ENCODE results near the gene DUXA. TPM values are rescaled to one million over a fixed set of nuclear protein-coding genes. Genes with fewer than 3 reads are reported as not detected.

DUXA gene
- polyA plus RNA-seq, 1 donor from 2014 or later = not detected

DNA sequence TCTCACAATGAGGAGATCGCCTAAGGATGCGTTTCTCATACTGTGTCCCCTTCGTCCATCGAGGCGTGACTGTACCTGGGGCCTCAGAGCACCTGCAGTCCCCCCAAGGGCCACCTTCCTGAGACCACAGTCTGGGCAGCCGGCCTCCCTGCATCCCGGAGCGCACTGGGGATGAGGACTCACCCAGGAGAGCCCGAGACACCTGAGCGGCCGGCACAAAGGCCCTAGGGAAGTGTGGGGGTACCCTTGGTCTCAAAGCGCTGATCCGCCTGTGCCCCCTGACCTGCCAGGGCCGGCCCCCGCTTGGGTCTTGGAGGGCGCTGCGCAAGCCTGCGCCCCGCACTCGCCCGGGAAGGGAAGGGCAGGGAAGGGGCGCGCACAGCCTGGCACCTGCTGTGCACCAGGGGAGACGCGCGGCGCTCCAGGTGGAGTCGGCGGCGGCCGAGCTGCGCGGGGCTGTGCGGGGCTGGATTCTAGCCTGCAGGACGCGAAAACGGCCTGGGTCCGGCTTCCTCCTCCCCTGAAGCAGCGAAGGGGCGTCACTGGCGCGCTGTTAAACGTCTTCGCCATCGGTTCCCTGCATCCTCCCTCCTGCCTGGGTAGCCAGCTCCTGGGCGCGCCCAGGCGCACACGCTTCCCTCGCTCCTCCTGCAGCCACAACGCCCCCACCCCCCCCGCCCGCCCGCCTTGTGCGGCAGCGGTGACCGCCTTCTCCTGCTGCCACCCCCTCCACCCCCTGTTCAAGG is 61.1 kb downstream of the DUXA start:
- Histone ChIP-seq H3K9me2 (ENCODE audit: insufficient read depth, low read length) (no peaks in the 10 kb centered on the region), H3K36me3 (ENCODE audit: insufficient read depth, low read length) (no peaks in the 10 kb centered on the region), H2AFZ (ENCODE audit: low read depth, low read length) (no peak overlapping the region), H3K27me3 (ENCODE audit: insufficient read depth, low read depth, low read length) (no peaks in the 10 kb centered on the region), H3K9me3 (ENCODE audit: low read length) (peaks cover 1% of the 10 kb centered on the region), H3K9ac (ENCODE audit: low read length) (no peak overlapping the region), H3K79me2 (replicated peaks; ENCODE audit: insufficient read depth, low read length) (no peaks in the 10 kb centered on the region), H3K4me3 (ENCODE audit: low read length) (no peak overlapping the region), H3K27ac (ENCODE audit: low read length) (no peak overlapping the region), H3K4me2 (ENCODE audit: low read length) (no peak overlapping the region), H4K20me1 (ENCODE audit: insufficient read depth) (no peaks in the 10 kb centered on the region), H3F3A (ENCODE audit: insufficient read depth, low read length, poor library complexity, severe bottlenecking) (no peaks in the 10 kb centered on the region)
- TF ChIP-seq, protein P1, sequence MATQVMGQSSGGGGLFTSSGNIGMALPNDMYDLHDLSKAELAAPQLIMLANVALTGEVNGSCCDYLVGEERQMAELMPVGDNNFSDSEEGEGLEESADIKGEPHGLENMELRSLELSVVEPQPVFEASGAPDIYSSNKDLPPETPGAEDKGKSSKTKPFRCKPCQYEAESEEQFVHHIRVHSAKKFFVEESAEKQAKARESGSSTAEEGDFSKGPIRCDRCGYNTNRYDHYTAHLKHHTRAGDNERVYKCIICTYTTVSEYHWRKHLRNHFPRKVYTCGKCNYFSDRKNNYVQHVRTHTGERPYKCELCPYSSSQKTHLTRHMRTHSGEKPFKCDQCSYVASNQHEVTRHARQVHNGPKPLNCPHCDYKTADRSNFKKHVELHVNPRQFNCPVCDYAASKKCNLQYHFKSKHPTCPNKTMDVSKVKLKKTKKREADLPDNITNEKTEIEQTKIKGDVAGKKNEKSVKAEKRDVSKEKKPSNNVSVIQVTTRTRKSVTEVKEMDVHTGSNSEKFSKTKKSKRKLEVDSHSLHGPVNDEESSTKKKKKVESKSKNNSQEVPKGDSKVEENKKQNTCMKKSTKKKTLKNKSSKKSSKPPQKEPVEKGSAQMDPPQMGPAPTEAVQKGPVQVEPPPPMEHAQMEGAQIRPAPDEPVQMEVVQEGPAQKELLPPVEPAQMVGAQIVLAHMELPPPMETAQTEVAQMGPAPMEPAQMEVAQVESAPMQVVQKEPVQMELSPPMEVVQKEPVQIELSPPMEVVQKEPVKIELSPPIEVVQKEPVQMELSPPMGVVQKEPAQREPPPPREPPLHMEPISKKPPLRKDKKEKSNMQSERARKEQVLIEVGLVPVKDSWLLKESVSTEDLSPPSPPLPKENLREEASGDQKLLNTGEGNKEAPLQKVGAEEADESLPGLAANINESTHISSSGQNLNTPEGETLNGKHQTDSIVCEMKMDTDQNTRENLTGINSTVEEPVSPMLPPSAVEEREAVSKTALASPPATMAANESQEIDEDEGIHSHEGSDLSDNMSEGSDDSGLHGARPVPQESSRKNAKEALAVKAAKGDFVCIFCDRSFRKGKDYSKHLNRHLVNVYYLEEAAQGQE (IDR thresholded peaks at IDR 0.05; ENCODE audit: borderline replicate concordance) = no peak
- TF ChIP-seq RAD21 (conservative IDR thresholded peaks at IDR 0.05) = no peak
- TF ChIP-seq, protein P2, sequence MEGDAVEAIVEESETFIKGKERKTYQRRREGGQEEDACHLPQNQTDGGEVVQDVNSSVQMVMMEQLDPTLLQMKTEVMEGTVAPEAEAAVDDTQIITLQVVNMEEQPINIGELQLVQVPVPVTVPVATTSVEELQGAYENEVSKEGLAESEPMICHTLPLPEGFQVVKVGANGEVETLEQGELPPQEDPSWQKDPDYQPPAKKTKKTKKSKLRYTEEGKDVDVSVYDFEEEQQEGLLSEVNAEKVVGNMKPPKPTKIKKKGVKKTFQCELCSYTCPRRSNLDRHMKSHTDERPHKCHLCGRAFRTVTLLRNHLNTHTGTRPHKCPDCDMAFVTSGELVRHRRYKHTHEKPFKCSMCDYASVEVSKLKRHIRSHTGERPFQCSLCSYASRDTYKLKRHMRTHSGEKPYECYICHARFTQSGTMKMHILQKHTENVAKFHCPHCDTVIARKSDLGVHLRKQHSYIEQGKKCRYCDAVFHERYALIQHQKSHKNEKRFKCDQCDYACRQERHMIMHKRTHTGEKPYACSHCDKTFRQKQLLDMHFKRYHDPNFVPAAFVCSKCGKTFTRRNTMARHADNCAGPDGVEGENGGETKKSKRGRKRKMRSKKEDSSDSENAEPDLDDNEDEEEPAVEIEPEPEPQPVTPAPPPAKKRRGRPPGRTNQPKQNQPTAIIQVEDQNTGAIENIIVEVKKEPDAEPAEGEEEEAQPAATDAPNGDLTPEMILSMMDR (IDR thresholded peaks at IDR 0.05; ENCODE audit: poor library complexity, severe bottlenecking) = no peak
- TF ChIP-seq MXI1 (conservative IDR thresholded peaks at IDR 0.05; ENCODE audit: poor library complexity, severe bottlenecking) = no peak
- no peak for TF ChIP-seq SMC3 (conservative IDR thresholded peaks at IDR 0.05; ENCODE audit: poor library complexity)
- TF ChIP-seq POLR2AphosphoS5 (IDR thresholded peaks at IDR 0.05) = no peak
- no peak for TF ChIP-seq TAF1 (IDR thresholded peaks at IDR 0.05; ENCODE audit: low read depth)
- TF ChIP-seq EP300 (conservative IDR thresholded peaks at IDR 0.05; ENCODE audit: poor library complexity, severe bottlenecking) = no peak
- no peak for TF ChIP-seq EZH2 (IDR thresholded peaks at IDR 0.05; ENCODE audit: borderline replicate concordance, insufficient read depth, low read length, poor library complexity, severe bottlenecking)

Small RNA genes within 50 kb of the gene (small RNA-seq; reads per million reads assigned to genes)
- gene AC025588.3 = 0 reads per million in 3 experiments

Other genes starting within 250 kb of the DUXA start
- gene USP29, start 47.5 kb downstream of the DUXA start, polyA plus RNA-seq = not detected in 2 replicates
- gene ZIM3, start 22.3 kb downstream of the DUXA start, polyA plus RNA-seq = not detected in 2 replicates
- gene ZNF264, start 24.0 kb upstream of the DUXA start, polyA plus RNA-seq = 10.4 and 16.9 TPM in 2 replicates
- 1.6 and 2.0 TPM in 2 replicates for gene AURKC, start 63.5 kb upstream of the DUXA start, polyA plus RNA-seq
- 4.9 and 6.6 TPM in 2 replicates for gene ZNF805, start 73.1 kb upstream of the DUXA start, polyA plus RNA-seq
- 11.2 and 23.4 TPM in 2 replicates for gene ZNF460, start 113.0 kb upstream of the DUXA start, polyA plus RNA-seq
- gene ZNF543, start 153.0 kb upstream of the DUXA start, polyA plus RNA-seq = 9.3 and 14.8 TPM in 2 replicates
- 20.6 and 23.0 TPM in 2 replicates for gene ZNF304, start 183.8 kb upstream of the DUXA start, polyA plus RNA-seq
- gene TRAPPC2B, start 196.1 kb upstream of the DUXA start, polyA plus RNA-seq = 42.6 and 60.5 TPM in 2 replicates
- gene ZNF547, start 196.1 kb upstream of the DUXA start, polyA plus RNA-seq = 11.6 and 13.1 TPM in 2 replicates
- gene ZNF548, start 222.4 kb upstream of the DUXA start, polyA plus RNA-seq = 59.0 and 78.7 TPM in 2 replicates
- gene ZNF17, start 243.7 kb upstream of the DUXA start, polyA plus RNA-seq = 26.3 and 32.1 TPM in 2 replicates

All from neural cell (in vitro differentiated cells).